Common myeloid progenitor, CD34-positive (primary cell): ENCODE results near the gene SOX5.

ENCODE experiments used
- CTCF ChIA-PET: fragments of 350-600 bp; sonication (Branson Sonifier 250); formaldehyde crosslinking; loops from one replicate; lab custom pipeline; 2021; ENCODE audit warnings: antibody characterized with exemption; lab: Charles Lee
- POLR2A ChIA-PET: fragments of 350-600 bp; sonication (Branson Sonifier 250); formaldehyde crosslinking; loops from one replicate; lab custom pipeline; 2021; ENCODE audit warnings: antibody characterized with exemption; lab: Charles Lee
- DNase-seq, 3 donors: peaks; one replicate each; pipeline versions ENCODE4 v3.0.0 to v3.0.0-alpha.2; 2013
- H3K27ac ChIP-seq, 2 experiments: 1 replicate in 1 of 2; 2 replicates in 1 of 2; pipeline ENCODE4 v1.7.0; 2013; ENCODE audit warnings: inconsistent platforms in 2 of 2, low read length in 2 of 2, mild to moderate bottlenecking in 2 of 2, low read depth in 1 of 2, moderate library complexity in 1 of 2; ENCODE audit not compliant: severe bottlenecking in 2 of 2, insufficient read depth in 1 of 2, poor library complexity in 1 of 2
- H3K27me3 ChIP-seq, 5 experiments: replicated peaks in 2 of 5; 1 replicate in 3 of 5; 2 replicates in 2 of 5; pipeline versions ENCODE4 v1.6.1 to v1.7.0; 2013; ENCODE audit warnings: low read length in 4 of 5, mild to moderate bottlenecking in 2 of 5, moderate library complexity in 2 of 5, inconsistent platforms in 1 of 5; ENCODE audit not compliant: insufficient read depth in 5 of 5, control insufficient read depth in 4 of 5
- H3K36me3 ChIP-seq, 4 experiments: 1 replicate in 2 of 4; 2 replicates in 2 of 4; pipeline versions ENCODE4 v1.6.1 to v1.7.0; 2013; ENCODE audit warnings: low read length in 3 of 4, control low read depth in 1 of 4, mild to moderate bottlenecking in 1 of 4; ENCODE audit not compliant: control insufficient read depth in 4 of 4, insufficient read depth in 4 of 4
- H3K4me1 ChIP-seq, 4 experiments: 1 replicate in 3 of 4; 2 replicates in 1 of 4; pipeline versions ENCODE4 v1.6.1 to v1.7.1; 2013; ENCODE audit warnings: low read length in 3 of 4, mild to moderate bottlenecking in 3 of 4, control low read depth in 1 of 4, inconsistent platforms in 1 of 4, moderate library complexity in 1 of 4; ENCODE audit not compliant: control insufficient read depth in 4 of 4, insufficient read depth in 4 of 4; ENCODE audit errors: control extremely low read depth in 1 of 4
- H3K4me3 ChIP-seq, 7 experiments: 1 replicate in 4 of 7; 2 replicates in 3 of 7; pipeline versions ENCODE4 v1.5.1 to v1.7.0; 2013; ENCODE audit warnings: mild to moderate bottlenecking in 7 of 7, low read length in 6 of 7, moderate library complexity in 6 of 7, inconsistent platforms in 2 of 7, low read depth in 2 of 7, control low read depth in 1 of 7; ENCODE audit not compliant: insufficient read depth in 4 of 7, control insufficient read depth in 1 of 7; ENCODE audit errors: extremely low read depth in 1 of 7
- H3K9me3 ChIP-seq, 5 experiments: 1 replicate in 4 of 5; 2 replicates in 1 of 5; pipeline versions ENCODE4 v1.6.1 to v1.7.1; 2013; ENCODE audit warnings: low read length in 4 of 5, mild to moderate bottlenecking in 2 of 5, inconsistent platforms in 1 of 5, low read depth in 1 of 5, moderate library complexity in 1 of 5; ENCODE audit not compliant: control insufficient read depth in 4 of 5, insufficient read depth in 2 of 5; ENCODE audit errors: control extremely low read depth in 1 of 5
- WGBS: methylation state at CpG from one replicate; pipeline ENCODE4 v1.1.5; 2013; ENCODE audit not compliant: insufficient coverage; 5-methylcytosine and 5-hydroxymethylcytosine counted together

SOX5 gene

GRCh38 chr12:23587833-23588559 lies 361.5 kb downstream of the SOX5 start:
- no peaks in the 10 kb centered on the region for H3K27me3 ChIP-seq
- no peak overlapping the region for H3K4me3 ChIP-seq
- 100% methylated on average over 1 of the region's 4 CpGs for WGBS
- H3K4me1 ChIP-seq, result no peaks in the 10 kb centered on the region
- no peaks in the 10 kb centered on the region for H3K9me3 ChIP-seq
- ChIA-PET POLR2A (no interaction called here), CTCF (no interaction called here)
- no peaks in the 10 kb centered on the region for H3K36me3 ChIP-seq
- H3K27ac ChIP-seq, result no peak overlapping the region
- DNase-seq, result no peak

- Histone ChIP-seq H3K4me3 (no peak overlapping the region), H3K27ac (no peak overlapping the region), H3K4me1 (no peaks in the 10 kb centered on the region), H3K36me3 (no peaks in the 10 kb centered on the region), H3K27me3 (no peaks in the 10 kb centered on the region), H3K9me3 (no peaks in the 10 kb centered on the region)
- WGBS, result 91% methylated on average over 11 of the region's 11 CpGs
- DNase-seq, result no peak
- ChIA-PET CTCF (no interaction called here), POLR2A (no interaction called here)
Observed at GRCh38 chr12:23585782-23586163, 363.7 kb downstream of the SOX5 start.

GRCh38 chr12:23585156-23585781 lies 364.2 kb downstream of the SOX5 start:
- Histone ChIP-seq H3K27ac (no peak overlapping the region), H3K27me3 (no peaks in the 10 kb centered on the region), H3K9me3 (no peaks in the 10 kb centered on the region), H3K4me1 (no peaks in the 10 kb centered on the region), H3K36me3 (no peaks in the 10 kb centered on the region), H3K4me3 (no peak overlapping the region)
- WGBS, result no CpG with 5 or more reads among the region's 2 CpGs
- CTCF ChIA-PET, result no interaction called here
- POLR2A ChIA-PET, result no interaction called here
- DNase-seq, result no peak

DNA sequence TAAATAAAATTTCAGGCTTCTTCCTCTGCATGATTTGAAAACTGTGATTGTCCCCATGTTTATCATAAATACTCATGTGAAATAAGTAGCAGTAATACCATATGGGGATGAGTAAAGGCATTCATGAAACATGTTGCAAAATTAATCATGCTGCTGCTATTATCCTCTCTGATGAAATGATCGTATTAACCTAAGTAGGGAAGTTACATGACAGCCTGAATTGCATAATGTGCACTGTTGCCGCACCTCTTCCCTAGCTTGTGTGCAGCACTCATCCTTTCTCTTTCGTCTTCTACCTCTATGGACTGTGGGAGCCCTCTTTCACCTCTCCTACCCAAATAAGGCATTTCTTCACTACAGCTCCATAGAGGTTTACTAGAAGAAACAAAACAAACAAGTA lies 367.6 kb downstream of the SOX5 start:
- H3K9me3 ChIP-seq, result no peaks in the 10 kb centered on the region
- H3K27ac ChIP-seq, result no peak overlapping the region
- H3K36me3 ChIP-seq, result no peaks in the 10 kb centered on the region
- ChIA-PET POLR2A (no interaction called here), CTCF (no interaction called here)
- H3K27me3 ChIP-seq, result no peaks in the 10 kb centered on the region
- no peak for DNase-seq
- no peaks in the 10 kb centered on the region for H3K4me1 ChIP-seq
- 88% methylated on average over 2 of the region's 3 CpGs for WGBS
- H3K4me3 ChIP-seq, result no peak overlapping the region

- Histone ChIP-seq H3K9me3 (no peaks in the 10 kb centered on the region), H3K4me1 (no peaks in the 10 kb centered on the region), H3K27me3 (no peaks in the 10 kb centered on the region), H3K36me3 (no peaks in the 10 kb centered on the region), H3K27ac (no peak overlapping the region), H3K4me3 (no peak overlapping the region)
- CTCF ChIA-PET, result interaction anchor here (0.6 kb wide), 1 partner anchor 91 kb away, joined by 3 read pairs; no protein-coding TSS in a partner anchor
- no peak for DNase-seq
- WGBS, result no CpG with 5 or more reads among the region's 1 CpG
- POLR2A ChIA-PET, result interaction anchor here (0.6 kb wide), 1 partner anchor 43 kb away, joined by 4 read pairs; no protein-coding TSS in a partner anchor
Observed at GRCh38 chr12:23579257-23579656, 370.2 kb downstream of the SOX5 start.

GRCh38 chr12:23576372-23576771 lies 373.1 kb downstream of the SOX5 start:
- H3K9me3 ChIP-seq, result no peaks in the 10 kb centered on the region
- WGBS, result no CpG with 5 or more reads among the region's 2 CpGs
- ChIA-PET POLR2A (no interaction called here), CTCF (no interaction called here)
- no peak overlapping the region for H3K27ac ChIP-seq
- no peaks in the 10 kb centered on the region for H3K4me1 ChIP-seq
- DNase-seq, result no peak
- no peaks in the 10 kb centered on the region for H3K27me3 ChIP-seq
- H3K36me3 ChIP-seq, result no peaks in the 10 kb centered on the region
- H3K4me3 ChIP-seq, result no peak overlapping the region

GRCh38 chr12:23569356-23569755 lies 380.1 kb downstream of the SOX5 start:
- no peak for DNase-seq
- Histone ChIP-seq H3K9me3 (no peaks in the 10 kb centered on the region), H3K27ac (no peak overlapping the region), H3K4me3 (no peak overlapping the region), H3K4me1 (no peaks in the 10 kb centered on the region), H3K27me3 (no peaks in the 10 kb centered on the region), H3K36me3 (no peaks in the 10 kb centered on the region)
- CTCF ChIA-PET, result no interaction called here
- WGBS, result 100% methylated on average over 1 of the region's 2 CpGs
- POLR2A ChIA-PET, result no interaction called here
